Epithelial cell of prostate (primary cell): Measurements from ENCODE around the gene RCAN1.
A peak's percentile ranks its signal among the peaks of the same experiment; 100 is the strongest.

ENCODE experiments used
- DNase-seq: peaks from one replicate; pipeline ENCODE4 v3.0.0-alpha.2; 2011; ENCODE audit warnings: low read depth, low spot score
- H3K27ac ChIP-seq: fragments of 450-650 bp; 2 replicates; pipeline ENCODE4 v1.5.1; 2017; ENCODE audit warnings: mild to moderate bottlenecking

The RCAN1 gene

GRCh38 chr21:34614628-34615486, at the start of gene RCAN1:
Gene RCAN1 (minus strand): TSS chr21:34615113. CDS start chr21:34615011, 102 bp downstream.
- H3K27ac ChIP-seq, result peak within 1 kb of the TSS; percentile 42
- peak; percentile 49 for DNase-seq

DNA sequence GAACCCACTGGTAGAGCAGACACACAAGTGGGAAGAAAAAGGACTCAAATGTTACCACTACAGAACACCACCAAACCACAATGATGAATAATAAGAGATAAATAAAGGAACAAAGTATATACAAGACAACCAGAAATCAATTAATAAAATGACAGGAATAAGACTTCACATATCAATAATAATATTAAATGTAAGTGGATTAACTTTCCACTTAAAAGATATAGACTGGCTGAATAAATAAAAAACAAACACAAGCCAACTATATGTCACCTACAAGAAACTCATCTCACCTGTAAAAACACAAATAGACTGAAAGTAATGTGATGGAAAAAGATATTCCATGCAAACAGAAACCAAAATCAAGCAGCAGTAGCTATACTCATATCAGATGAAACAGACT, 46.9 kb upstream of the RCAN1 start:
- DNase-seq, result no peak

DNA sequence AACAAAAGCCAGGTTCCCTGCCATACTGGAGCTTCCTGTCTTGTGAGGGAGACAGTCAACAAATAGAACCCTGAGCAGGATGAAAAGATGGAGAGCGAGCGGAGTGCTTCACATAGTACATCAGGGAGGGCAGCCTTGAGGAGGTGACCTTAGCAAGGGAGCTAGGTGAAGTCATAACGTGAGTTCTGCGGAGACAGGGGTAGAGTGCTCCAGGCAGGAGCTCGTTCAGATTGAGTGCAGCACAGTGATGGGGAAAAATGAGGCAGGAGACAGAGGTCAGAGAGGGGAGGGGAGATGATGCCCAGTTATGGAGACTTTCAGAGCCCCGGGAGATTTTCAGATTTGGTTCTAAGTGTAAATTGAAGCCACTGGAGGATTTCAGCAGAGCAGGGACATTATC, 38.6 kb upstream of the RCAN1 start:
- no peak overlapping the region for H3K27ac ChIP-seq
- no peak for DNase-seq

More for the DNA sequence above, 46.9 kb upstream of the RCAN1 start:
- H3K27ac ChIP-seq, result no peak overlapping the region

- no peak for DNase-seq
- no peak overlapping the region for H3K27ac ChIP-seq
These were observed 36.7 kb upstream of the RCAN1 start for GRCh38 chr21:34651642-34652041.

DNA sequence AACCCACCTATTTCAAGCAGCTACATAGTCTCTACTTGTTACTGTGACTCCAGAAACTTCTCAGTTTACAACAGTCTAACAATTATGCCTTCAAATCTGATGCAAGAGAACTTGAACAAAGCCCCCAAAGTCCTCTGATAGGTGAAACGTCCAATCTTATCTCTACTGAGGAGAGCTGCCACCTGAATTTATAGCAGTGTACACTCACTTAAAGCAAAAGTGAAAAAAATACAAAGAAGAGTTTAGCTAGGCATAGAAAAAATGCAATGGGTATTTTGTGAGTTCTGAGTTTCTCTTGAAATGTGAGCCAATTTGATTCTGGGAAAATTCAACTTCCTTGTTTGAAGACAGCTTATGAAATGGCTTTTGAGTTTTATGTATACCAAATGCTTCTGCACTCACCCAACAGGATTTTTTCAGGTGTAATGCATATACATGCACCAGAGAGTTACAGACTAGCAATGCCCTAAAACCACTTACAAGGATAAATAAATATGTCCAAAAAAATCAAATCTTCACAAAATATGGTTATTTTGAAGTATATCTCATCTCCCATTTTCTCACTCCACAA, 36.0 kb upstream of the RCAN1 start:
- no peak overlapping the region for H3K27ac ChIP-seq
- no peak for DNase-seq

DNA sequence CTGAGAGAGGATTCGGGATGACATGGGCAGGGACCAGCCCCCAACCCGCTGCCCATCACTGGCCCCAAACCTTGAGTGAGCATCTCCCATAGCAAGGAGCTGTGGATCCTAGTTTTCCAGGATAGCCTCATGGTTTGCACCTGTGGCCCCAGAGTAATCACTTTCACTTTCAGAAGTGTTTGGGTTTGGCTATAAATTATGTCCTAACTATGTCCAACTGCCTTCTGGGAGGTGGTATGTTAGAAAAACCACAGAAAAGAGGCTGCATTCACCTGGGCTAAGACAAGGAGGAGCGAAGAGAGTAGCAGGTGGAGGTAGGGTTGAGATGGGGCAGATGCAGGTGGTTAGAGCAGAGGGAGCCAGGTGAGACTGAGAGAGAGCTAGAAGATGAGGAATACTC, 34.5 kb upstream of the RCAN1 start:
- H3K27ac ChIP-seq, result no peak overlapping the region
- no peak for DNase-seq

DNA sequence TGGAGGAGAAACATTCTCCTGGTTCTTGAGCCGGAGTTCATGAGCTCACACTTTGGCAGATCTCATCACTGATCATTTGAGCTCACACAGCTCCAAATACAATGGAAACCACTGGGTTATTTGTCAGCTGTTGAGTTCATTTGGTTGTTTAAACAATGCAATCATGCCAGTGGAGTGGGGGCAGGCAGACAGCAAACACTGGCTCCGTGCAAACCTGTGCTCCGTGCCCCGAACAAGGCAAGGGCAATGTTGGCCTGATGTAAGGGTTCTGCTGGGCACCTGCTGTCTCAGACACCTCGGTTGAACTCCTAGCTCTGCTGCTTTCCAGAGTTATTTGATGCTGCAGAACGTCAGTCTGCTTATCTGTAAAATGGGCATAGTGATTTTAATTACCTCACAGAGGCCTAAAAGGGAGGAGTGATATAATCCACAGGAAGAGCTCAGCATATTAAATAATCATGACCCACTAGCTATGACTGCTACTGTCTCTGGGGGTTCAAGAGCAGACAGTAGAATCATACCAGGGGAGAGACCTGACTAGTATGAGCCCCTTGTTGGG, 33.9 kb upstream of the RCAN1 start:
- H3K27ac ChIP-seq, result no peak overlapping the region
- DNase-seq, result no peak

GRCh38 chr21:34647555-34647954, 32.6 kb upstream of the RCAN1 start:
- DNase-seq, result no peak
- no peak overlapping the region for H3K27ac ChIP-seq

GRCh38 chr21:34644825-34645224, 29.9 kb upstream of the RCAN1 start:
- no peak for DNase-seq
- H3K27ac ChIP-seq, result no peak overlapping the region

- H3K27ac ChIP-seq, result no peak overlapping the region
- DNase-seq, result no peak
These were observed 27.5 kb upstream of the RCAN1 start for GRCh38 chr21:34642211-34643075.

DNA sequence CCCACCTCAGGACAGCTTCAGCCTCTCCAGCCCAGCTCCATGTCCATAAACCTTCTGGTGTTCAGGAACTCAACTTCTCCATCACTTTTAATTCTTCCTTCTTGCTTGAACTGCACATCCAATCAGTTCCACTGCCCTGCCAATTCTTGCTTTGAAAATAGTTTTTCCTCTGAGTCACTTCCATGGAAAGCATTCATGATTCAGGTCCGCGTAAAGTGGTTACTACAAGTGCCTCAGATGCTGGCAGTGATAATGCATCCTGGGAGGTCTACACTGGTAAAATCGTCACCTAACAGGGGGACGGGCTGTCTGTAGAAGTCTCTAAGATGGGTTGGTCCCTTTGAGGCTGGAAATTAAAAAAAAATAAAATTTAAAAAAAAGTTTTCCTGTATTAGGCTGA, 25.9 kb upstream of the RCAN1 start:
- H3K27ac ChIP-seq, result no peak overlapping the region
- no peak for DNase-seq

DNA sequence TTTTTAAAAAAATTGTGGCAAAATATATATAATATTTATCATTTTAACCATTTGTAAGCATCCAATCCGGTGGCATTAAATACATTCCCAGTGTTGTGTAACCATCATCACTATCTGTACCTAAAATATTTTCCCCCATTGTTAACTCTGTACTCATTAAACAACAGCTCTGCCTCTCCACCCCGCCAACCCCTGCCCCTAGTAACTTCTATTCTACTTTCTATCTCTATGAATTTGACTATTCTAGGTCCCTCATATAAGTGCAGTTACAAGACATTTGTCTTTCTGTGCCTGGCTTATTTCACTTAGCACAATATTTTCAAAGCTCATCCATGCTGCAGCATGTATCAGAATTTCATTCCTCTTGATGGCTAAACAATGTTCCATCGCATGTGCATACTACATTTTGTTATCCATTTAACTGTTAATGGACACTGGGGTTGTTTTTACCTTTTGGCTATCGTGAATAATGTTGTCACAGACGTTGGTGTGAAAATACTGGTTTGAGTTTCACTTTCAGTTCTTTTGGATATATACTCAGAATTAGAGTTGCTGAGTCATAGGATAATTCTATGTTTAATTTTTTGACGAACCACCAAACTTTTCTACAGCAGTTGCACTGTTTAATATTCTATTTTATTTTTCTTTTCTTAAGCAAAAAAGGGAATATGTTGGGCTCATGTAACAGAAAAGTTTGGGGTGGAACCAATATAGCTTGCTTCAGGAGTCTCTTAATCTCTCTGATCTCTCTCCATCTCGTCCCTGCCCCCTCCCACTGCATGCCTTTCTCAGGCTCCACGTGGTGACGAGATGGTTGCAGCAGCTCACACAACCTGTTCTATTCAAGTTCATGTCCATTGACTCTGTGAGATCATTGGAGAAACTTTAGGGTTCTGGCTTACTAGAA, 25.2 kb upstream of the RCAN1 start:
- no peak for DNase-seq
- no peak overlapping the region for H3K27ac ChIP-seq

DNA sequence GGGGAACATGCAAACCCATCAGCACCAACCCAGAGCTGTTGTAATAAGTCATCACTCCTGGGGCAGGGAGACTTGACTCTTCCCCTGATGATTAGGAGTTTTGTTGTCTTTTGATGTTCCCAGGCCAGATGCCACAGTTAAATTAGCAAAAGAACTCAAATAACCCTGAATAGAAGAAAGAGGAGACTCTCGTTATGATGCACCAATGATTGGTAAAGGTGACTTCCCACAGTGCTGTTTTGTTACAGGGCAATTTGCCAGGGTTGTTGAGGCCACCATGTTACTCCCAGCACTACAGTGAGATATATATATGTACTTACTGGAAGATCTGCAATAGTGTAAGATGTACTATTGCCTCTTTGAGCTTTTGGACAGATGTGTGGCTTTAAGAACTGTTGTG, 24.3 kb upstream of the RCAN1 start:
- no peak overlapping the region for H3K27ac ChIP-seq
- DNase-seq, result no peak

DNA sequence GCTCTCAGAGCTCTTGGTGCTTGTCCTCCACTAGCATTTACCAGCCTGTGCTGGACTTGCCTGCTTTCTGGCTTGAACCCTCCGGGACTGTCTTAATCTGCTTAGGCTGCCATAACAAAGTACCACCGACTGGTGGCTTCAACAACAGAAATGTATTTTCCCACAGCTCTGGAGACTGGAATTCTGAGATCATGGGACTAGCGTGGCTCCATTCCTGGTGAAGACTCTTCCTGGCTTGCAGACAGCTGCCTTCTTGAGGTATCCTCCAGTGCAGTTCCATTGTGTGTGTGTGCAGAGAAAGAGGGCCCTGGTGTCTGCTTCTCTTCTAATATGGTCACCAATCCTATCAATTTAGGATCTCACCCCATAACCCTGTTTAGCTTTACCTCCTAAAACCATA, 22.0 kb upstream of the RCAN1 start:
- no peak for DNase-seq
- no peak overlapping the region for H3K27ac ChIP-seq

- DNase-seq, result no peak
- no peak overlapping the region for H3K27ac ChIP-seq
These were observed 20.4 kb upstream of the RCAN1 start for GRCh38 chr21:34635307-34635706.

DNA sequence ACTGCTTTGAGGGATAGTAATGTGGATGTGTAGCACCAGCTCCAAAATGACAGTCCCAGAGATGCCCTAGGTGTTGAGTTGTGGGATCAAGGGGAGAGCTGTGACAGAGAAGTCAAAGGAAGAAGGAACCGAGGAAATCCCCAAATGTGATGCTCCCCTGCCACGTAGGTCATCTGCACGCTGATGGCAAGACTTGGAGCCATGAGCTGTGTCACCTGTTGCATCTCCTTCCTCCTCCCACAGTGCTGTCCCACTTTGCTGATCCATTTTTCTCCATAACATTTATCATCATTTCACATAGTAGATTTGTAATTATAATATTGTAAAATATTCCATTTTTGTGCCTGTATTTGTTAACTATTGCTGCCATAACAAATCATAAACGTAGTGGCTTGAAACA, 17.6 kb upstream of the RCAN1 start:
- no peak for DNase-seq
- H3K27ac ChIP-seq, result no peak overlapping the region

GRCh38 chr21:34630536-34631143, 15.7 kb upstream of the RCAN1 start:
- H3K27ac ChIP-seq, result no peak overlapping the region
- DNase-seq, result no peak

DNA sequence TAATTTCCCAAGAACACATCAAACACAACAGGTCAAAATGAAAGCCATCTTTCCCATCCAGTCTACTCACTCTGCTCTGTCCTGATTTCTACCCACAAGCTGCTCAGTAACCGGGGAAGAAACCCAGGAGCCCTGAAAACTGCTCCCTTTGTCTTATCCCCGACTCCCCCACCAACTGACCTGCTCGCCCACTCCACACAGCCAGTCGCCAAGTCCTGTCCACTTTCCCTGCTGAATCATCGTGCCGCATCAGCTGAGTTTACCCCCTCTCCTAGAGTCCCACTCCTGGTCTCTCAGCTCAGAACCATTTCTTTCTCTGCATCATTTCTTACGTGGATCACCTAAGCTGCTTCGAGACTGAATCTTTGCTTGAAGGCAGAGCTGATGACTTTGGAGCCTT, 11.2 kb upstream of the RCAN1 start:
- no peak overlapping the region for H3K27ac ChIP-seq
- no peak for DNase-seq

GRCh38 chr21:34625030-34625593, 10.2 kb upstream of the RCAN1 start:
- no peak overlapping the region for H3K27ac ChIP-seq
- no peak for DNase-seq
